Measurements from ENCODE around the gene TSPAN32.
"Not testable (repeated sequence)": the region's sequence is repeated elsewhere in the genome, so short reads cannot be mapped to it uniquely, and the experiment has no call there.

The TSPAN32 gene

GRCh38 chr11:2363130-2363529 is 61.3 kb downstream of the TSPAN32 start:
- H3K4me3 ChIP-seq (replicated peaks; ENCODE audit: insufficient read depth, low read length), result no peak overlapping the region
- no peak for DNase-seq (ENCODE audit: low read depth in 1 of 2, low spot score in 1 of 2)
- H3K27ac ChIP-seq (replicated peaks), result no peak overlapping the region
- TF ChIP-seq SPI1 (IDR thresholded peaks at IDR 0.05; ENCODE audit: borderline replicate concordance, low read depth), result no peak
- TF ChIP-seq CTCF (IDR thresholded peaks at IDR 0.05; ENCODE audit: insufficient read depth, low read length), result no peak
- TF ChIP-seq REST (IDR thresholded peaks at IDR 0.05; ENCODE audit: insufficient replicate concordance, low read depth), result no peak
- no peak for TF ChIP-seq POLR2AphosphoS5 (IDR thresholded peaks at IDR 0.05; ENCODE audit: low read depth)
- TF ChIP-seq GABPA (IDR thresholded peaks at IDR 0.05; ENCODE audit: low read depth), result no peak
- peaks cover 10% of the 10 kb centered on the region for H3K27me3 ChIP-seq (ENCODE audit: insufficient read depth, poor library complexity, severe bottlenecking)

- no peak for DNase-seq (ENCODE audit: low read depth in 1 of 2, low spot score in 1 of 2)
- H3K27ac ChIP-seq (replicated peaks), result no peak overlapping the region
- no peak for TF ChIP-seq POLR2AphosphoS5 (IDR thresholded peaks at IDR 0.05; ENCODE audit: low read depth)
- no peak for TF ChIP-seq GABPA (IDR thresholded peaks at IDR 0.05; ENCODE audit: low read depth)
- no peak for TF ChIP-seq CTCF (IDR thresholded peaks at IDR 0.05; ENCODE audit: insufficient read depth, low read length)
- TF ChIP-seq SPI1 (IDR thresholded peaks at IDR 0.05; ENCODE audit: borderline replicate concordance, low read depth), result no peak
- TF ChIP-seq REST (IDR thresholded peaks at IDR 0.05; ENCODE audit: insufficient replicate concordance, low read depth), result no peak
- H3K27me3 ChIP-seq (ENCODE audit: insufficient read depth, poor library complexity, severe bottlenecking), result peaks cover 10% of the 10 kb centered on the region
- H3K4me3 ChIP-seq (replicated peaks; ENCODE audit: insufficient read depth, low read length), result no peak overlapping the region
These were observed 62.0 kb downstream of the TSPAN32 start for GRCh38 chr11:2363577-2364370.

GRCh38 chr11:2364386-2364785 is 62.6 kb downstream of the TSPAN32 start:
- not testable (repeated sequence) for H3K27me3 ChIP-seq (ENCODE audit: insufficient read depth, poor library complexity, severe bottlenecking); H3K27ac ChIP-seq (replicated peaks); DNase-seq (ENCODE audit: low read depth in 1 of 2, low spot score in 1 of 2); H3K4me3 ChIP-seq (replicated peaks; ENCODE audit: insufficient read depth, low read length)

GRCh38 chr11:2365571-2366210 is 63.9 kb downstream of the TSPAN32 start:
- Histone ChIP-seq H3K4me3 (replicated peaks; ENCODE audit: insufficient read depth, low read length) (no peak overlapping the region), H3K27me3 (ENCODE audit: insufficient read depth, poor library complexity, severe bottlenecking) (peaks cover 10% of the 10 kb centered on the region), H3K27ac (replicated peaks) (no peak overlapping the region)
- TF ChIP-seq SPI1 (IDR thresholded peaks at IDR 0.05; ENCODE audit: borderline replicate concordance, low read depth), result no peak
- no peak for TF ChIP-seq CTCF (IDR thresholded peaks at IDR 0.05; ENCODE audit: insufficient read depth, low read length)
- TF ChIP-seq POLR2AphosphoS5 (IDR thresholded peaks at IDR 0.05; ENCODE audit: low read depth), result no peak
- no peak for TF ChIP-seq REST (IDR thresholded peaks at IDR 0.05; ENCODE audit: insufficient replicate concordance, low read depth)
- no peak for TF ChIP-seq GABPA (IDR thresholded peaks at IDR 0.05; ENCODE audit: low read depth)
- no peak for DNase-seq (ENCODE audit: low read depth in 1 of 2, low spot score in 1 of 2)
